GM21367 (cell line): ENCODE data around the gene INSC.
A peak's percentile ranks its signal among the peaks of the same experiment; 100 is the strongest.

Experiments used
- ATAC-seq: cut with Tn5 transposase; IDR thresholded peaks from one replicate; pipeline ENCODE4 v1.9.1; 2021; ENCODE audit not compliant: unreplicated experiment

Gene INSC

DNA sequence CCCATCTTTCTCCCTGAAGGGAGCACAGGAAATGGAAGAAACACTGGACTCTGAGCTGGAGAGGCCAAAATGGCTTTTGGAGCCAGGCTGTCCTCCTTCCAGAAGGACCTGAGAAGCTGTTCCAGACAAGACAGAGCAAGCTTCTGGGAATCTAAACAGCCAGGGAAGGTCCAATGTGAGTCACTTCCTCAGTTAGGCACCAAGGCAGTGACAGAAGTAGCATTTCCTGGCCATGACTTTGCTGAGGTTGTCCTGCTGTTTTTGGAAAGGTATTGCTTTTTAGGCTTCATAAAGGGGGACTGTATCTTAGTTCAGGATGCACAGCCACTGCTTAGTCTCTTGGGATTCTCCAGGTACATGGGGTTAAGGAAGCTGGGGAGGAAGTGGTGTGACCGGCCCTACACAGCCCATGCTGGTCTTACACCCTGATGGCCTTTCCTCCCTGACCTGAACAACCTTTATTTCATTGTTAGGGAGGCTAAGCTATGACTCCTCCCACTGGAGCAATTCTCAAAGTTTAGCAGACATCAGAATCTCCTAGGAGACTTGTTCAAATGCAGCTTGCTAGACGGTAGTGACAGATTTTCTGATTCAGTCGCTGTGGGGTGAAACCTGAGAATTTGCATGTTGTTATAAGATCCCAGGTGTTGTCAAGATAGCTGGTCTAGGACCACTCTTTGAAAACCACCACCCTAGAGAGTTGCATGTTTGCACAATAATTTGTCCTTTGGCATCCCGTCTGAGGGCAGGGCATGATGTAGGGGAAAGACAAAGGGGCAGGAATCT is 6.8 kb upstream of the INSC start:
- ATAC-seq = peak; percentile 68

GRCh38 chr11:15108592-15109130 is 6.1 kb upstream of the INSC start:
- no peak for ATAC-seq

DNA sequence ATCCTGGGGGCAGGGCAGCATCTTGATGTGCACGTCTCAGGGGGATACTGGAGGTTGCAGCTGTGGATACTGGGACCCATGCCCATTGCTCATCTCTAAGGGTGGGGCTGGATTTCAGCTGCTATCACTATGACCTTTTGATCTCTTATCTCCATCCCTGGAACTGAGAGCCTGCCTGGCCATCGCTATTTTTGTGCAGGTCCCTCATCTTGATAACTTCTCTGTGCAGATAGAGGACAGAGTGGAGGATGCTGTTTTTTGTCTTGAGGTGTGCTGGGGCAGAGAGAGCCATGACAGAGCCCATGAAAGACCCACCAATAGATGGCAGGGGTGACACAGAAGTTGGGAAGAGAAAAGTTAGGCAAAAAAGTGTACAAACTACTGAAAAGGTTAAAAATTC is 5.1 kb upstream of the INSC start:
- ATAC-seq = no peak

- no peak for ATAC-seq
Measured at GRCh38 chr11:15111215-15111614, 3.5 kb upstream of the INSC start.

DNA sequence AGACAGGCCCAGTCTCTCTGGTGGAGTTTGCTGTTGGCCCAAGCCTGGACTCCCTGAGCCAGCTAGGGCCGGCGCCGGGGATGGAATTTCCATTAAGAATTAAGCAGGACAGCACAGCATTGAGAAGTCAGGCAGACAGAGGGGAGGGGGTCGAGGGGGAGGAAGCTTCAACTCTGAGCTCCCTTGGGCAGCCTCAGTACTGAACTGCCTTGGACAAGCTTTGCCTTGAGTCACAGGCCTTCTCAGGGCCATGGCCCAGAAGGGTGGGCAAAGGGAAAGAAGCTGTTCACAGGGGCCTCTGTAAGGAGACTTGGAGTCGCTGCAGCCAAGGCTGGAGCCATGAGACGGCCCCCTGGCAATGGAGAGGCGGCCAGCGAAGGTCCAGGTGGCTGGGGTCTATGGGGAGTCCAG is 2.6 kb upstream of the INSC start:
- no peak for ATAC-seq

GRCh38 chr11:15113381-15113780 is 1.3 kb upstream of the INSC start:
- ATAC-seq = peak; percentile 95

DNA sequence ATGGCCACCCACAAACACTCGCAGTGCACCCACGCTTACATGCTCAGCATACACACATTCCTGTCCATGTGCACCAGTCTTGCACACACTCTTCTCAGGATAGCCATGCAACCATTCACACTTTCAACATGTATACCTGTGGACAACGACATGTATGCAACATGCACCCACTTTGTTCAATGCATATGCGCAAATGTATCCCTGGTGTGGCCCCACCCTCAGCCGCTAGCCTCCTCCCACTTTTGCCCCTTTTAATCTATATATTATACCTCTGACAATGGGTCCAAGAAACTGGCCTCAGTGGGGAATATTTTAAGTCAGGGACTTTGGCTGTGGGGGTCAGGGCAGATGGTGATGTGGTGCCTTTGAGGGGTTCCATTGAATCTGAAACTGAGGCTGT is 963 bp downstream of the INSC start:
- ATAC-seq = no peak

DNA sequence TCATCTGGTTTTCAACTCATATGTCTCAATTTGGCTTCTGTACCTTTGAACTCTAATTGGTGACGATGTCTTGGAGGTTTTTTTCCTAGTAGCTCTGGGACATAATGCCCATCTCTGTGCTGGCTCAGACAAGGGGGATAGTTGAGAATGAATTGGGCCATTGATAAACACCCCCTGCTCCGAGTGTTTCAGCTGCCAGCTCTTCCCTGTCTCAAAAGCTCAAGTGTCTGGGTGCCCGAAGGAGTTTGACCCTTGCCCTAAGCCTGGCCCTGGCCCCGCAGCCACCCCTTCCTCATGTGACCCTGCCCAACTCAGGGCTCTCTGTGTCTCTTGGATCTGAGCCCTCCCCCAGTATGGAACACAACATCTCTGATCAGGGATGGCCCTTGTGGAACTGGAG is 3.0 kb downstream of the INSC start:
- ATAC-seq = no peak

- peak; percentile 40 for ATAC-seq
Measured at GRCh38 chr11:15118431-15118830, 3.7 kb downstream of the INSC start.

- no peak for ATAC-seq
Measured at GRCh38 chr11:15119352-15119751, 4.6 kb downstream of the INSC start.

GRCh38 chr11:15119826-15120225 is 5.1 kb downstream of the INSC start:
- ATAC-seq = no peak

DNA sequence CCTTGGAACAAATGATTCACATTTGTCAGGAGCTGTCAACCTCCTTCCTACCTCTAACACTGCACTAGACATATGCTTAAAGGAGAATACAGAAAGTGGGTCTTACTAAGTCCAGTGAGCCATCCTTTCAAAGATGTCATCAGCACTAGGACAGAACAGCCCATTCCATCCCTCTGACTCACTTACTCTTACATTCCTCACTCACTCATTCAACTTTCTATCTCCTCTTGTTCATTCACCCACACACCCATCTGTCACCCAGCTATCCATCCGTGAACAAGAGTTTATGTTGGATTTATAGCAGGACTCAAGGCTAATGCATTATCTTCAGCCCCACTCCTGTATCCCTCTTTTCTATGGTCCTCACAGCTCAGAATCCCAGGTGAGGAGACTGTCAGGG is 9.1 kb downstream of the INSC start:
- ATAC-seq = no peak

DNA sequence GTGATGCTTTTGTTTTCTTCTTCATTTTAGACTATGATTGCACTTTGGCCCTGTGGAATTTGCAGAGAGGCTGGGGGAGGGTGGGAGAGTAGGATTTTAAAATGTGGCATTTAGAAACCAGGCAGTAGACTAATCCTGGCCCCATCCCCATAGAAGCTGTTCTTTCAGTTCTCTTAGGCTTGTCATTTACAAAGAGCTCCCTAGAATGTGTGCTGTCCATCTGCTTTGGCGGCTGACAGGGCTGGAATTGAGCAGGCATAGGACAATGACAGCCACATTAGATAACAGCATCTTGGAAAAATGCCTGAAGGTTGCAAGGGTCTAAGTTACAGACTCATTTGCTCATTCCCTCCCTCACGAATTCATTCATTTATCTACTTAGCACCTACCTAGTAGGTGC is 9.8 kb downstream of the INSC start:
- no peak for ATAC-seq

DNA sequence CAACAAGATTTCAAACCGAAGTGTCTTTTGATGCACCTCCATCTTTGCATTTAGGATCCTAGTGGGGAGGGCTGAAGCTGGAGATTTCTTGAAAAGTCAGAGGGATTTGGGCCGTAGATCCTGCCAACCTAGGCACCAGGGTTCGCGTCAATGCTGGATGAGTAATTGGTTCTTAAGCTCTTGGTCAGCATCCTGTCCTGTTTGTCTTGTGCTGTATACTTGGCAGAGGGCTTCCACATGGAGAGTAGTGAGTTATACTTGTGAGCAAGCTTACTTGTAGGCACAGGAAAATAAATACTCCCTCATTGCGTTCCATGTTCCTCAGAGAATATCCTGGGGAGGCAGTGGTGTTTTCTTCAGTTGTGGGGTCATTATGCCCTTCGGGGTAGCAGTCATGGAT is 12.6 kb downstream of the INSC start:
- ATAC-seq = no peak

DNA sequence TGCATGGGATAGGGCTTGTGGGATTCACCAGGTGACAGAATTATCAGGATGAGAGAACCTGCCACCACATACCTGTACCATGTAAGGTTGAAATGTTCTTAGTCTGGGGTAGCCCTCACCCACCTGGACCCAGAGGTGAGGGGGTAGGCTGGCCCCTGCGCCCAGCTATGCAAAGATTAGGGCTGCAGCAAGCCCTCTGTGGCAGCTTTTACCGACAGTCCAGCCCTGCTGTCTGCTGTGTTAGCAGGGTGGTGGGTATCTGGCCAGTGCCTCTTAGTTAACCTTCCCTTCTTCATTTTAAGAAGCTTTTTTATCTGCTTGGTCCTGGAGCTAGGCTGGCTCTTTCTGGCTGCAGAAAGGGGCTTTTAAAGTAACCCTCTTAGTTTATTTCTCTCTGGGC is 13.9 kb downstream of the INSC start:
- ATAC-seq = no peak

DNA sequence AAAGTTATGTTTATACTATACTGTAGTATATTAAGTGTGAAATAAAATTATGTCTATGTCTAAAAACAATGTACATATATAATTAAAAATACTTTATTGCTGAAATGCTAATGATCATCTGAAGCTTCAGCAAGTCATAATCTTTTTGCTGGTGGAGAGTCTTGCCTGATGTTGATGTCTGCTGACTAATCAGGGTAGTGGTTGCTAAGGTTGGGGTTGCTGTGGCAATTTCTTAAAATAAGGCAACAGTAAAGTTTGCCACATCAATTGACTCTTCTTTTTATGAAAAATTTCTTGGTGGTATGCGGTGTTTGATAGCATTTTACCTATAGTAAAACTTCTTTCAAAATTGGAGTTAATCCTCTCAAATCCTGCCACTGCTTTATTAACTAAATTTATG is 21.4 kb downstream of the INSC start:
- no peak for ATAC-seq

DNA sequence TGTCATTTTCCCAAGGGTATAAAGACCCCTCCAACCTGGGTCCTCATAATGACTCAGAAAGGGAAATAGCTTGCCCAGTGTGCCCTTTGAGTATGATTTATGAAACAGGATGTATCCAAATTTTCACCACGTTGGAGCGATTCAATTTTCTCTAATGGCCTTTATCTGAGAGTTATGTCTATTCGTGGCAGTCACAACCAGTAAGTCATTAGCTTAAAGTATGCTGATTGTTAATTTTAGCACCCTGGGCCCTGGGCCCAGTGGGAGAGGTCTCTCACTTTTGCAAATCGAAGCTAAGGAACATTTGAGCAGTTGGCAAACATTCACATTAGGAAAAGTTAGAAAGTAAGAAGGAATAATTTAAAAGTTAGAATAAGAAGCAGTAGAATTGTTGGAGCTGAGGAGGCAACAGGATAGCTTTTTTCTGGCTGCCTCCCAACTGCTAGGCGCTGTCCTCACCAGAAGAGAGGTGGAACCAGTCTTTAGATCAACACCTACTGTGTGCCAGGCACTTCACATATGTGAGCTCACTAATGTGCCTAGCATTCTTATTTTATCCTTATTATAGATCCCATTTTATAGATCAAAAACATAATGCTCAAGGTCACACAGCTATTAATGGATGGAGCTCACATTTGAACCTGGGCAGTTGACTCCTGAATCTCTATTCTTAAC is 24.5 kb downstream of the INSC start:
- no peak for ATAC-seq

DNA sequence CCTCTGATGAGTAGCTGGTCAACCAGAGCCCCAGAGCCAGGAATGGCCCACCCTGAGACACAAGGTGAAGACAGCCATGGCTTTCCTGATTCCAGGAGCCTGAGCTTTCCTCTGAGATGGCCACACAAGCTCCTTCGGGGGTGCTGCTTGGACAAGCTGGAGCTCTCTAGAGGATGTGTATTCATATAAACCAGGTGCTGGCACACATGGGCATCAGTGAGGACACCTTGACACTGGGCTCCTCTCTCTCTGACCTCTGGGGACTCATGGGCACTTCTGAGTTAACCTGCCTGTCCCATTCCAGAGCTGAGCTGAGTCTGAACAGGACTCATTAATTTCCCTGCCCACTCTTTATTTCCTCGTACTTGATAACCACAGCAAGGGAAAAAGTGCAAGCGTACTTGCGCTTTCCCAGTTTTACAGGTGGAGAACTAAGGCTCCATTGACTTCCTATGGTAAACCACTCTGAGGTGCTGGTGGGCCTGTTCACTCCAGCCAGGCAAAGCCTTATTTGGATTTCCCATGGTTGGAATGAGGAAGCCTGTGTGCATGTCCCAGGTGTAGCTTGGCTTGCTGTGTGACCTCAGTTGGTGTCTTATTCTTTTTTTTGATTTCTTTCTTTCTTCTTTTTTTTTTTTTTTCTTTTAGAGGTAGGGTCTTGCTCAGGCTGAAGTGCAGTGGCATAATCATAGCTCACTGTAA is 25.4 kb downstream of the INSC start:
- ATAC-seq = no peak

GRCh38 chr11:15141381-15141780 is 26.7 kb downstream of the INSC start:
- no peak for ATAC-seq

DNA sequence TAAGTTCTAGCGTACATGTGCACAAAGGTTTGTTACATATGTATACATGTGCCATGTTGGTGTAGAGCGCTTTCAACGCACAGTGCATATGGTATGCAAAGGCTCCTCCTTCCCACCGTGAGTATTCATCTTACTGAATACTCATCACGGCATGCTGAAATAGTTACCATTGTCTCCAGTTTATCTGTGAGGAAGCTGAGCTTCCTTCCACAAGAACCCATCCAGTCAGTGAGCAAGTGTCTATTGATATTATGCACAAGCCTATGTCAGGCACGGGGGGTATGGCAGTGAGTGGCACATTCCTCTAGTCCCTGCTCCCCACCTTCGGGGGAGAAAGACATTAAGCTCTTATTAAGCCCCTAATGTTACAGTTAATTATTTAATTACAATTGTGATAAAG is 28.1 kb downstream of the INSC start:
- ATAC-seq = no peak

GRCh38 chr11:15143855-15144254 is 29.1 kb downstream of the INSC start:
- ATAC-seq = no peak

GRCh38 chr11:15144347-15144746 is 29.6 kb downstream of the INSC start:
- ATAC-seq = no peak
